ENCODE data around the gene PHACTR2.

PHACTR2 gene

GRCh38 chr6:143701349-143702234 is 23.8 kb downstream of the PHACTR2 start:
- H3K27ac Mint-ChIP-seq: peak overlapping the region; percentile 77 to 96 (median 95)
- H3K36me3 Mint-ChIP-seq (ENCODE audit: low read depth): peaks cover 23% of the 10 kb centered on the region
- H3K9me3 Mint-ChIP-seq: peaks cover 3% of the 10 kb centered on the region
- H3K4me1 Mint-ChIP-seq: peaks cover 48% of the 10 kb centered on the region
- H3K27me3 Mint-ChIP-seq (ENCODE audit: low read depth): no peaks in the 10 kb centered on the region
- TF ChIP-seq, protein P1, sequence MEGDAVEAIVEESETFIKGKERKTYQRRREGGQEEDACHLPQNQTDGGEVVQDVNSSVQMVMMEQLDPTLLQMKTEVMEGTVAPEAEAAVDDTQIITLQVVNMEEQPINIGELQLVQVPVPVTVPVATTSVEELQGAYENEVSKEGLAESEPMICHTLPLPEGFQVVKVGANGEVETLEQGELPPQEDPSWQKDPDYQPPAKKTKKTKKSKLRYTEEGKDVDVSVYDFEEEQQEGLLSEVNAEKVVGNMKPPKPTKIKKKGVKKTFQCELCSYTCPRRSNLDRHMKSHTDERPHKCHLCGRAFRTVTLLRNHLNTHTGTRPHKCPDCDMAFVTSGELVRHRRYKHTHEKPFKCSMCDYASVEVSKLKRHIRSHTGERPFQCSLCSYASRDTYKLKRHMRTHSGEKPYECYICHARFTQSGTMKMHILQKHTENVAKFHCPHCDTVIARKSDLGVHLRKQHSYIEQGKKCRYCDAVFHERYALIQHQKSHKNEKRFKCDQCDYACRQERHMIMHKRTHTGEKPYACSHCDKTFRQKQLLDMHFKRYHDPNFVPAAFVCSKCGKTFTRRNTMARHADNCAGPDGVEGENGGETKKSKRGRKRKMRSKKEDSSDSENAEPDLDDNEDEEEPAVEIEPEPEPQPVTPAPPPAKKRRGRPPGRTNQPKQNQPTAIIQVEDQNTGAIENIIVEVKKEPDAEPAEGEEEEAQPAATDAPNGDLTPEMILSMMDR (IDR thresholded peaks at IDR 0.05; ENCODE audit: unreplicated experiment in 3 of 3): no peak
- no peak overlapping the region for H3K4me3 Mint-ChIP-seq

DNA sequence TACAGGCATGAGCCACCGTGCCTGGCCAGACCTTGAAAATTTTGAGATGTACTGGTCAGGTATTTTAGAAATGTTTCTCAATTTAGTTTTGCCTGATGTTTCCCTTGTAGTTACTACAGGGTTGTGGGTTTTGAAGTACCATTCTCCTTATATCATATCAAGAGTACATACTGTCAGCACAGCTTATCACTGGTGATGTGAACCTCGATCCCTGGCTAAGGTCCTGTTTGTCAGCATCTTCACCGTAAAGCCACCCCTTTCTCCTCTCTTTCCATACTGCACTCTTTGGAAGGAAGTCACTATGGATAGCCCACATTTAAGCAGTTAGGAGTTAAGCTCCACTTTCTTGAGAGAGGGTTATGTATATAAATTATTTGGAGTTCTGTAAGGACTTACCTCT is 27.8 kb downstream of the PHACTR2 start:
- peak overlapping the region in 1 of 3 experiments; percentile 72 for H3K27ac Mint-ChIP-seq
- TF ChIP-seq, protein P1 (IDR thresholded peaks at IDR 0.05; ENCODE audit: unreplicated experiment in 3 of 3): no peak
- H3K36me3 Mint-ChIP-seq (ENCODE audit: low read depth): peaks cover 33% of the 10 kb centered on the region
- H3K4me3 Mint-ChIP-seq: no peak overlapping the region
- H3K27me3 Mint-ChIP-seq (ENCODE audit: low read depth): no peaks in the 10 kb centered on the region
- peaks cover 7% of the 10 kb centered on the region for H3K9me3 Mint-ChIP-seq
- peaks cover 18% of the 10 kb centered on the region for H3K4me1 Mint-ChIP-seq

- Mint-ChIP-seq H3K27ac (no peak overlapping the region), H3K4me3 (no peak overlapping the region), H3K9me3 (peaks cover 9% of the 10 kb centered on the region), H3K27me3 (ENCODE audit: low read depth) (no peaks in the 10 kb centered on the region), H3K36me3 (ENCODE audit: low read depth) (peaks cover 36% of the 10 kb centered on the region), H3K4me1 (peaks cover 6% of the 10 kb centered on the region)
- TF ChIP-seq, protein P1 (IDR thresholded peaks at IDR 0.05; ENCODE audit: unreplicated experiment in 3 of 3): no peak
These were observed 29.9 kb downstream of the PHACTR2 start for GRCh38 chr6:143707697-143708096.

DNA sequence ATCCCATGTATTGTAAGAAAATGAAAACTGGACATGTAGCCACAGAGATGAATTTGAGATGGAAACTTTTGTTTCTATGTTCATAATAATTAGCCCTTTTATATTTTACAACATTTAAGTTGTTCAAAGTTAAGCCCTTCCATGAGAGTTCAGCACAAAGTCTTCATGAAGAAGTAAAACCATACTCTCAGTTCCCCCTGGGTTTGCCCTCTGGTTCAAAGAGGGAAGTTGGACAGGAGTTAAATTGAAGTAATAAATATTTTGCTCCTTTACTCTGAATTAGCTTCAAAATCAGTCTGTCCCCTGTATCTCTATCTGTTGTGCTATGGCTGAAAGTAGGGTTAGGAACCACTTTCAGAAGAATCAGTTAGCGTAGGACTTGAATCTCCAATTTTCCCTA is 31.1 kb downstream of the PHACTR2 start:
- H3K9me3 Mint-ChIP-seq: peaks cover 9% of the 10 kb centered on the region
- peaks cover 47% of the 10 kb centered on the region for H3K36me3 Mint-ChIP-seq (ENCODE audit: low read depth)
- no peak overlapping the region for H3K4me3 Mint-ChIP-seq
- H3K4me1 Mint-ChIP-seq: no peaks in the 10 kb centered on the region
- TF ChIP-seq, protein P1 (IDR thresholded peaks at IDR 0.05; ENCODE audit: unreplicated experiment in 3 of 3): no peak
- no peak overlapping the region for H3K27ac Mint-ChIP-seq
- H3K27me3 Mint-ChIP-seq (ENCODE audit: low read depth): no peaks in the 10 kb centered on the region

- peaks cover 5% of the 10 kb centered on the region for H3K9me3 Mint-ChIP-seq
- H3K4me1 Mint-ChIP-seq: no peaks in the 10 kb centered on the region
- no peaks in the 10 kb centered on the region for H3K27me3 Mint-ChIP-seq (ENCODE audit: low read depth)
- TF ChIP-seq, protein P1 (IDR thresholded peaks at IDR 0.05; ENCODE audit: unreplicated experiment in 3 of 3): no peak
- no peak overlapping the region for H3K4me3 Mint-ChIP-seq
- H3K27ac Mint-ChIP-seq: peak overlapping the region in 1 of 3 experiments; percentile 30
- H3K36me3 Mint-ChIP-seq (ENCODE audit: low read depth): peaks cover 45% of the 10 kb centered on the region
These were observed 33.9 kb downstream of the PHACTR2 start for GRCh38 chr6:143711714-143712113.

DNA sequence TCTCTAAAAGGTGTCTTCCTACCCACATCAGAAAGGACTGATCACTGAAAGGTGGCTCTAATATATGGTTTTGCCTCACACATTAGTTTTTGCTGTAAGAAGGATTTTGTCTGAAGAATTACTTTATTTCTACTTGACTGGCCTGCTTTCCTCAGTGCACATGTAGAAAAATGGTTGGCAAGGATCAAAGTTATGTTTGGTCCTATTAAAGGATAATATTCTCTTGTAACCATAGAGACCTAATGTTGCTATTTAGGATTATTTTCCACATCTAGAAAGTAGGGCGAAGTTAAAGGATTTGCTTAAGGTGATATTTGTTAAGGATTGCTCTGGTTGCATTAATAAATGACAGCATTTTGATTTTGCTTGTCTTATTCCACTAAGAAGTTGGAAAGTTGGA is 40.7 kb downstream of the PHACTR2 start:
- H3K4me3 Mint-ChIP-seq: no peak overlapping the region
- no peak overlapping the region for H3K27ac Mint-ChIP-seq
- H3K27me3 Mint-ChIP-seq (ENCODE audit: low read depth): no peaks in the 10 kb centered on the region
- peaks cover 49% of the 10 kb centered on the region for H3K36me3 Mint-ChIP-seq (ENCODE audit: low read depth)
- H3K9me3 Mint-ChIP-seq: peaks cover 2% of the 10 kb centered on the region
- TF ChIP-seq, protein P1 (IDR thresholded peaks at IDR 0.05; ENCODE audit: unreplicated experiment in 3 of 3): no peak
- no peaks in the 10 kb centered on the region for H3K4me1 Mint-ChIP-seq

Data from nephron (organoid).